PC-3 (cell line): Measurements from ENCODE around the gene SEC14L1.

ENCODE experiments used
- CTCF ChIP-seq: fragments of 300-600 bp; sonication (generic); conservative IDR thresholded peaks from 2 replicates; pipeline ENCODE4 v1.5.1; 2017; ENCODE audit warnings: antibody characterized with exemption, low read depth, mild to moderate bottlenecking, low read length
- EZH2 ChIP-seq: fragments of 300-600 bp; sonication (generic); IDR thresholded peaks from one replicate; pipeline ENCODE4 v1.6.1; 2017; ENCODE audit warnings: antibody characterized with exemption, mild to moderate bottlenecking, low read length; ENCODE audit not compliant: unreplicated experiment

GRCh38 chr17:77153472-77153871, 12.7 kb downstream of the SEC14L1 start:
- TF ChIP-seq CTCF (no peak), EZH2 (no peak)
